Measurements from ENCODE around the gene ZG16B. TPM values are rescaled to one million over a fixed set of nuclear protein-coding genes. Genes with fewer than 3 reads are reported as not detected.

Gene ZG16B
- total RNA-seq, 2 experiments from 2014 or later, result 0.97 to 2.1 TPM

DNA sequence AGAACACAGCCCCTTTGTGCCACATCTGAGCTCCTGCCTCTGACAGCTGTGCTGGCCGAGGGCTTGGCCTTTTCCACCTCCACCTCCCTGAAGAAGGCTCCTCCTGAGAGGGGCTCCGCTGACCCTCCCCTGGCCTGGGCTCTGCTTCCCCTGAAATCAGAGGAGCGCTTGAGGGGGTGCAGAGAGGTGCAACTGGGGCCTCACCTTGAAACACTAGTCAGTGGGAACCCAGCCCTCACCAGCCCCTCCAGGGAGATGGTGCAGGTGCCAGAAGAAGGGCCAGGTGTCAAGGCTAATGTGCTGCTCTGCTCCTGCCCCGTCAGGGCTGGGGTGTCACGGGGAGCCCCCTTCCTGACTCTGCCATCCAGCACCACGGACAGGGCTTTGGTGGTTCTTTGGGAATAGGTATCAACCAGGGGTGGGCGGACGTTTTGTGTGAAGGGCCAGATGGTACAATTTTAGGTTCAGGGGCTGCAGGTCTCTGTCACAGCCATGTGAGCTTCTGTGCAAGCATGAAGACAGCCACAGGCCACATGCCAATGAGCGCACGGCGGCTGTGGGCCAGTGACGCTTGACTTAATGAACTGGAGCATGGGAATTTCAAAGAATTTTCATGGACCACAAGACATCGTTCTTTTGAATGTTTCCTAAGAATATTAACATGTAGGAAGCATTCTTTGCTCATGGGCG lies 2.1 kb upstream of the ZG16B start:
- ATAC-seq (no peak), DNase-seq (no peak)
- ChIA-PET CTCF (interaction anchor here (1.1 kb wide), 1 partner anchor 10 kb away, joined by 4 read pairs; no protein-coding TSS in a partner anchor), POLR2A (no interaction called here)
- Mint-ChIP-seq H3K9me3 (no peaks in the 10 kb centered on the region), H3K27ac (no peak overlapping the region), H3K27me3 (peaks cover 4% of the 10 kb centered on the region), H3K4me3 (no peak overlapping the region), H3K4me1 (ENCODE audit: low read depth) (no peaks in the 10 kb centered on the region), H3K36me3 (ENCODE audit: low read depth) (no peaks in the 10 kb centered on the region)
- intact Hi-C loops (cut with micrococcal nuclease), result no loop called here
- TF ChIP-seq, protein P1, sequence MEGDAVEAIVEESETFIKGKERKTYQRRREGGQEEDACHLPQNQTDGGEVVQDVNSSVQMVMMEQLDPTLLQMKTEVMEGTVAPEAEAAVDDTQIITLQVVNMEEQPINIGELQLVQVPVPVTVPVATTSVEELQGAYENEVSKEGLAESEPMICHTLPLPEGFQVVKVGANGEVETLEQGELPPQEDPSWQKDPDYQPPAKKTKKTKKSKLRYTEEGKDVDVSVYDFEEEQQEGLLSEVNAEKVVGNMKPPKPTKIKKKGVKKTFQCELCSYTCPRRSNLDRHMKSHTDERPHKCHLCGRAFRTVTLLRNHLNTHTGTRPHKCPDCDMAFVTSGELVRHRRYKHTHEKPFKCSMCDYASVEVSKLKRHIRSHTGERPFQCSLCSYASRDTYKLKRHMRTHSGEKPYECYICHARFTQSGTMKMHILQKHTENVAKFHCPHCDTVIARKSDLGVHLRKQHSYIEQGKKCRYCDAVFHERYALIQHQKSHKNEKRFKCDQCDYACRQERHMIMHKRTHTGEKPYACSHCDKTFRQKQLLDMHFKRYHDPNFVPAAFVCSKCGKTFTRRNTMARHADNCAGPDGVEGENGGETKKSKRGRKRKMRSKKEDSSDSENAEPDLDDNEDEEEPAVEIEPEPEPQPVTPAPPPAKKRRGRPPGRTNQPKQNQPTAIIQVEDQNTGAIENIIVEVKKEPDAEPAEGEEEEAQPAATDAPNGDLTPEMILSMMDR (IDR thresholded peaks at IDR 0.05), result no peak

DNA sequence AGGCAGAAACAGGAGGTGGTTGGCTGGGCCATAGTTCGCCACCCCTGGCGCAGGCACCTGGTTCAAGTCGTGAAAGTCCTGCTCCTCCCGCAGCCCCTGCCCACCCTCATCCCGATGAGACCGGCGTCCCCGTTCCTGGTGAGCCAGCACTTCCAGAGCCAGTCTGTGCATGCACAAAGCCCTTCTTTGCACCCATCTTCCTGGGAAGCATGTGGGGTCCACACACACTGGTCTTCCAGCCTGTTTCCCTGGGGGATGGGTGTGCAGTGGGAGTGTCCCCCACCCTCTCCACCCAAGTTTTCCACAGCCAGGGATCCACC lies 1.6 kb upstream of the ZG16B start:
- no peak for ATAC-seq
- Mint-ChIP-seq H3K4me3 (no peak overlapping the region), H3K9me3 (no peaks in the 10 kb centered on the region), H3K36me3 (ENCODE audit: low read depth) (no peaks in the 10 kb centered on the region), H3K27ac (no peak overlapping the region), H3K4me1 (ENCODE audit: low read depth) (no peaks in the 10 kb centered on the region), H3K27me3 (peaks cover 4% of the 10 kb centered on the region)
- CTCF ChIA-PET, result interaction anchor here (1.1 kb wide), 1 partner anchor 10 kb away, joined by 4 read pairs; no protein-coding TSS in a partner anchor
- TF ChIP-seq, protein P1 (IDR thresholded peaks at IDR 0.05), result no peak
- DNase-seq, result no peak
- intact Hi-C loops (cut with micrococcal nuclease), result no loop called here
- POLR2A ChIA-PET, result interaction anchor here (1.6 kb wide), 1 partner anchor 30 kb away, joined by 4 read pairs; the partner anchor contains the start of gene PRSS41

DNA sequence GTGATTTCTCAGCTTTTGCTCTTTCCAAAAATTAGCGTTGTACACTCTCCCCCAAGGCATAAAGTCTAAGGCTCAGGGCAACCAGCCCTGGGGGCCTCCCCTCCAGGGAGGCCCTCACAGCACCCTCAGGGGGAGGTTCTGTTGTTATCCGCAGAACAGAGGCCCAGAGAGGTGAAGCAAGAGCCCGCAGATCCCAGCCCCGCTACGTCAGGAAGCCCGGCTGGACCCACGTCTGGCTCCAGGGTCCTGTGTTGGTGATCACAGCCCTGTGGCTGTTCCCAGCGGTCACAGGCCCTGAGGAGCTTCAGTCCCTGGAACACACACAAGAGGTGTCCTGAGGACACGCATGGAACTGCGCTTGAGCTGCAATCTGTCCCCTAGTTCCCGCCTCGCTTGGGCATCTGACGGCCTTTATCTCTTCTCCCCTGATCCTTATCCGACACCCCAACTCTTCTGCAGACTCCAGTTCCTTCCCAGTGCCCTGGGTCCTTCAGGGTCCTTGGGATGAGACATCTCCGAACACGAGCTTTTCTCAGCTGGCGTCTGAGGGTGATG lies 1.1 kb upstream of the ZG16B start:
- ATAC-seq (no peak), DNase-seq (no peak)
- Mint-ChIP-seq H3K36me3 (ENCODE audit: low read depth) (no peaks in the 10 kb centered on the region), H3K27ac (no peak overlapping the region), H3K9me3 (no peaks in the 10 kb centered on the region), H3K27me3 (peaks cover 4% of the 10 kb centered on the region), H3K4me1 (ENCODE audit: low read depth) (no peaks in the 10 kb centered on the region), H3K4me3 (no peak overlapping the region)
- intact Hi-C loops (cut with micrococcal nuclease), result no loop called here
- ChIA-PET CTCF (interaction anchor here (1.1 kb wide), 1 partner anchor 10 kb away, joined by 4 read pairs; no protein-coding TSS in a partner anchor), POLR2A (interaction anchor here (1.1 to 1.6 kb wide), 2 partner anchors 31 to 64 kb away, joined by 3 to 4 read pairs; partner anchors contain the start of gene PRSS41)
- TF ChIP-seq, protein P1 (IDR thresholded peaks at IDR 0.05), result no peak

DNA sequence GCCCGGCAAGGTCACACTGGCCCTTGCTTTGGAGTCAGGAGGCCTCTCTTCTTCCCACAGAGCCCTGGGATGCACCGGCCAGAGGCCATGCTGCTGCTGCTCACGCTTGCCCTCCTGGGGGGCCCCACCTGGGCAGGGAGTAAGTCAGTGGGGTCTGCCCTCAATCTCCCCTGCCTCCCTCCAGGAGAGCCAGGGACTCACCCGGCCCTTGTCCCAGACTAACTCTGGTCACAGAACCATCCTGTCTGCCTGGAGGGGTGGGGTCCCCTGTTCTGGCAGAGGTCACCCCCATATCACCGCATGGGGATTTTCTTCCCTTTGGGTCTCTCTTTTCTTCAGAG lies 222 bp downstream of the ZG16B start:
- H3K27ac Mint-ChIP-seq, result no peak overlapping the region
- intact Hi-C loops (cut with micrococcal nuclease), result no loop called here
- no peak overlapping the region for H3K4me3 Mint-ChIP-seq
- TF ChIP-seq, protein P1 (IDR thresholded peaks at IDR 0.05), result no peak
- DNase-seq, result no peak
- no peaks in the 10 kb centered on the region for H3K36me3 Mint-ChIP-seq (ENCODE audit: low read depth)
- no peaks in the 10 kb centered on the region for H3K9me3 Mint-ChIP-seq
- CTCF ChIA-PET, result interaction anchor here (1.0 kb wide), 1 partner anchor 9 kb away, joined by 4 read pairs; no protein-coding TSS in a partner anchor
- POLR2A ChIA-PET, result interaction anchor here (0.9 to 1.1 kb wide), 2 partner anchors 18 to 65 kb away, joined by 3 read pairs; no protein-coding TSS in a partner anchor
- no peaks in the 10 kb centered on the region for H3K4me1 Mint-ChIP-seq (ENCODE audit: low read depth)
- peaks cover 4% of the 10 kb centered on the region for H3K27me3 Mint-ChIP-seq
- ATAC-seq, result no peak

DNA sequence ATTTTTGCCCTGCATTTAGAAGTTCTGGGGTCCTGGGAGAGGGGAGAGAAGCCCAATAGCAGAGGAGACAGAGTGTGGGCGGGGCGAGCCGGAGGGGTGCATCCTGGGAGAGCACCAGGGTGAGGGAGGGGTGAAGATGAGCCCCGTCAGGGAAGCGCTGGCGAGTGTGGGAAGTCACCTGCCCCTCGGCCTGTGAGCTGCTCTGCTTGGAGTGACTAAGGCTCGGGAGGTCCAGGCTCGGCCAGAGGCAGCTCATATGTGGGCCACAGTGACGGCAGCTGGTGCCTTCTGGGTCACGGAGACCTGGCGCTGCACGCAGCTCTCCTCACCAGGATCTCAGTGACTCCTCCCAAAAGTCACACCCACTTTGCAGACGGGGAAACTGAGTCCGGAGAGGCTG lies 1.1 kb downstream of the ZG16B start:
- Mint-ChIP-seq H3K4me3 (no peak overlapping the region), H3K27me3 (peaks cover 4% of the 10 kb centered on the region), H3K27ac (no peak overlapping the region), H3K36me3 (ENCODE audit: low read depth) (no peaks in the 10 kb centered on the region), H3K9me3 (no peaks in the 10 kb centered on the region), H3K4me1 (ENCODE audit: low read depth) (no peaks in the 10 kb centered on the region)
- ChIA-PET POLR2A (no interaction called here), CTCF (interaction anchor here (1.6 kb wide), 1 partner anchor 37 kb away, joined by 5 read pairs; no protein-coding TSS in a partner anchor)
- ATAC-seq, result no peak
- intact Hi-C loops (cut with micrococcal nuclease), result no loop called here
- no peak for DNase-seq
- TF ChIP-seq, protein P1 (IDR thresholded peaks at IDR 0.05), result no peak
